Left lung (tissue), 10 donors: ENCODE data around the gene ISLR. TPM values are rescaled to one million over a fixed set of nuclear protein-coding genes. Genes with fewer than 3 reads are reported as not detected.

Source experiments
- ATAC-seq: fragments of 200-7000 bp; cut with Tn5 transposase; one replicate; pipeline ENCODE4 v1.9.1; 2020; ENCODE audit warnings: moderate library complexity
- DNase-seq, 4 donors: peaks; one replicate each; pipeline ENCODE4 v3.0.0-alpha.2; 2013 to 2020
- H3K27ac ChIP-seq, 2 donors: fragments of 200-600 bp; sonication (generic) in 1 of 2; one replicate each; pipeline versions ENCODE4 v1.5.0 to v1.8.0; 2020 to 2021
- H3K27me3 ChIP-seq, 2 donors: fragments of 200-600 bp; sonication (generic) in 1 of 2; one replicate each; pipeline versions ENCODE4 v1.5.0 to v1.8.0; 2020 to 2021
- H3K36me3 ChIP-seq, 2 donors: fragments of 200-600 bp; sonication (generic) in 1 of 2; one replicate each; pipeline versions ENCODE4 v1.5.0 to v1.8.0; 2020 to 2021
- H3K4me1 ChIP-seq, 2 donors: fragments of 200-600 bp; one replicate each; pipeline ENCODE4 v1.8.0; 2021
- H3K4me3 ChIP-seq, 2 donors: fragments of 200-600 bp; sonication (generic) in 1 of 2; one replicate each; pipeline versions ENCODE4 v1.5.0 to v1.8.0; 2020 to 2021; ENCODE audit warnings: mild to moderate bottlenecking in 1 of 2
- H3K9me3 ChIP-seq, 2 donors: fragments of 200-600 bp; sonication (generic) in 1 of 2; one replicate each; pipeline versions ENCODE4 v1.5.0 to v1.8.0; 2020 to 2021
- intact Hi-C, 2 donors: fragments of 100-400 bp; cut with DNase I; formaldehyde crosslinking; loops; one replicate each; pipeline versions ENCODE4 v1.11.2 to v1.14.2; 2022
- polyA plus RNA-seq, 6 donors: library from polyadenylated mRNA; unstranded; fragments of 120-200 nt; gene quantifications; one replicate each; pipeline ENCODE4 v1.2.1, GENCODE V29; 2013; ENCODE audit not compliant: insufficient read length in 6 of 6
- total RNA-seq, 2 donors: library from RNA; stranded (reverse); fragmentation: NEBNext Ultra II Directional; extraction: Animal tissue kit (Norgen Biotek cat#: 25700); gene quantifications; one replicate each; pipeline ENCODE4 v1.2.1, GENCODE V29; 2021
- TF ChIP-seq, protein P1 (sequence below), 2 donors: fragments of 200-600 bp; sonication (generic) in 1 of 2; IDR thresholded peaks; one replicate each; pipeline versions ENCODE4 v1.5.0 to v1.8.0; 2021; ENCODE audit warnings: antibody characterized with exemption in 2 of 2
- donor health status: DM: no; HTN: yes; CAD: no.
- donor health status: DM: no; HTN: no; CAD: no.

The ISLR gene
- total and polyA plus RNA-seq, 8 donors = 10.4 to 60.1 (median 52.6) TPM

GRCh38 chr15:74209997-74210671 is 36.6 kb downstream of the ISLR start:
- H3K4me1 ChIP-seq = no peaks in the 10 kb centered on the region
- no peak overlapping the region for H3K27ac ChIP-seq
- no peak overlapping the region for H3K4me3 ChIP-seq
- intact Hi-C loops = no loop called here
- ATAC-seq = peak; percentile 12
- peak in 1 of 4 donors; percentile 55 for DNase-seq
- H3K9me3 ChIP-seq = no peaks in the 10 kb centered on the region
- TF ChIP-seq, protein P1, sequence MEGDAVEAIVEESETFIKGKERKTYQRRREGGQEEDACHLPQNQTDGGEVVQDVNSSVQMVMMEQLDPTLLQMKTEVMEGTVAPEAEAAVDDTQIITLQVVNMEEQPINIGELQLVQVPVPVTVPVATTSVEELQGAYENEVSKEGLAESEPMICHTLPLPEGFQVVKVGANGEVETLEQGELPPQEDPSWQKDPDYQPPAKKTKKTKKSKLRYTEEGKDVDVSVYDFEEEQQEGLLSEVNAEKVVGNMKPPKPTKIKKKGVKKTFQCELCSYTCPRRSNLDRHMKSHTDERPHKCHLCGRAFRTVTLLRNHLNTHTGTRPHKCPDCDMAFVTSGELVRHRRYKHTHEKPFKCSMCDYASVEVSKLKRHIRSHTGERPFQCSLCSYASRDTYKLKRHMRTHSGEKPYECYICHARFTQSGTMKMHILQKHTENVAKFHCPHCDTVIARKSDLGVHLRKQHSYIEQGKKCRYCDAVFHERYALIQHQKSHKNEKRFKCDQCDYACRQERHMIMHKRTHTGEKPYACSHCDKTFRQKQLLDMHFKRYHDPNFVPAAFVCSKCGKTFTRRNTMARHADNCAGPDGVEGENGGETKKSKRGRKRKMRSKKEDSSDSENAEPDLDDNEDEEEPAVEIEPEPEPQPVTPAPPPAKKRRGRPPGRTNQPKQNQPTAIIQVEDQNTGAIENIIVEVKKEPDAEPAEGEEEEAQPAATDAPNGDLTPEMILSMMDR (IDR thresholded peaks at IDR 0.05) = no peak
- peaks cover 0 to 10% of the 10 kb centered on the region in 2 donors for H3K27me3 ChIP-seq
- H3K36me3 ChIP-seq = no peaks in the 10 kb centered on the region

DNA sequence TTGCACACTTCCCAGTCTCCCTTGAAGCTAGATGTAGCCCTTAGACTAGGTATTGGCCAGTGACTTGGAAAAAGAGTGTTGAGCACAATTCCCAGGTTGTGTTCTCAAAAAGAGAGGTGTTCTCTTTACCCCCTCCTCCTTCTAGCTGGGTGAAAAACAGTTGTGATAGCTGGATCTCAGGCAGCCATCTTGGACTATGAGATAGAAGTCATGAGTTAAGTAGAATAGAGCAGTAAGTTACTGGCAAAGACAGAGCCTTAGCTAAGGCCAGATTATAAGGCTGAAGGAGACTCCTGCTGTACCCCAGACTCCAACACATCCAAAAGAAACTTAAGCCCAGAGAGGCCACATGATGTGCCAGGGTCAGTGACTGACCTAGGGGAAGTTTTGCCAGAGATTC is 37.2 kb downstream of the ISLR start:
- Histone ChIP-seq H3K4me1 (no peaks in the 10 kb centered on the region), H3K27ac (no peak overlapping the region)
- intact Hi-C loops = no loop called here

GRCh38 chr15:74211656-74212055 is 38.1 kb downstream of the ISLR start:
- ATAC-seq = no peak
- Histone ChIP-seq H3K27me3 (peaks cover 0 to 5% of the 10 kb centered on the region in 2 donors), H3K4me1 (no peaks in the 10 kb centered on the region)

More for the DNA sequence above, 37.2 kb downstream of the ISLR start:
- TF ChIP-seq, protein P1 (IDR thresholded peaks at IDR 0.05) = no peak
- Histone ChIP-seq H3K4me3 (no peak overlapping the region), H3K27me3 (peaks cover 0 to 9% of the 10 kb centered on the region in 2 donors), H3K36me3 (no peaks in the 10 kb centered on the region), H3K9me3 (no peaks in the 10 kb centered on the region)
- ATAC-seq (no peak), DNase-seq (no peak)

DNA sequence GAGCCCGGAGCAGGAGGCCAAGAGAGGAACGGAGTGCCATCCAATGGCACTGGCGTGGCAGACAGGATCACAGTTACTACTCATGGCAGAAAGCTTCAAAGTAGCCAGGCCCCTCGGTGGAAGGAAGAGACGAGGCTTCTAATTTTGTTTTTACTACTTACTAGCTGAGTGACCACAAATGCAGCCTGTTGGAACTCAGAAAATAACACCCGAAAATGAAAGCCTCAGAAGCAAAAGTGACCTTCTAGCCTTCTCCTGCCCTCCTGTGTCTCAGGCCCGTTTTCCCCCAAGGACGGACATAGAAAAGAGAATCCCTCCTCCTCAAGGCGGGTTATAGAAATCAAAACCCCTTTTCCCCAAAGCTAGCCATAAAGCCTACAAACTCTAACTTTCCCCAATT is 39.0 kb downstream of the ISLR start:
- H3K27me3 ChIP-seq = peaks cover 0 to 5% of the 10 kb centered on the region in 2 donors
- H3K4me1 ChIP-seq = no peaks in the 10 kb centered on the region
- H3K4me3 ChIP-seq = no peak overlapping the region
- no peak overlapping the region for H3K27ac ChIP-seq
- no peaks in the 10 kb centered on the region for H3K9me3 ChIP-seq
- ATAC-seq = no peak
- intact Hi-C loops = no loop called here
- DNase-seq = no peak
- H3K36me3 ChIP-seq = no peaks in the 10 kb centered on the region
- TF ChIP-seq, protein P1 (IDR thresholded peaks at IDR 0.05) = no peak

More at GRCh38 chr15:74211656-74212055, 38.1 kb downstream of the ISLR start:
- H3K4me3 ChIP-seq = no peak overlapping the region
- TF ChIP-seq, protein P1 (IDR thresholded peaks at IDR 0.05) = no peak
- H3K9me3 ChIP-seq = no peaks in the 10 kb centered on the region
- H3K36me3 ChIP-seq = no peaks in the 10 kb centered on the region
- intact Hi-C loops = no loop called here
- DNase-seq = no peak
- H3K27ac ChIP-seq = no peak overlapping the region

GRCh38 chr15:74213858-74214284 is 40.4 kb downstream of the ISLR start:
- no peaks in the 10 kb centered on the region for H3K36me3 ChIP-seq
- no peak overlapping the region for H3K27ac ChIP-seq
- TF ChIP-seq, protein P1 (IDR thresholded peaks at IDR 0.05) = no peak
- DNase-seq (no peak), ATAC-seq (no peak)
- no peak overlapping the region for H3K4me3 ChIP-seq
- no peaks in the 10 kb centered on the region for H3K9me3 ChIP-seq
- intact Hi-C loops = no loop called here
- H3K27me3 ChIP-seq = no peaks in the 10 kb centered on the region
- no peaks in the 10 kb centered on the region for H3K4me1 ChIP-seq
